ENCODE results near the gene DOK1. TPM values are rescaled to one million over a fixed set of nuclear protein-coding genes. Genes with fewer than 3 reads are reported as not detected.
A peak's percentile ranks its signal among the peaks of the same experiment; 100 is the strongest.

Gene DOK1
- total RNA-seq, 1 experiment from 2014 or later = 3.4 TPM

- no peak for DNase-seq (ENCODE audit: unreplicated experiment)
- no peak for TF ChIP-seq CTCF (IDR thresholded peaks at IDR 0.05; ENCODE audit: unreplicated experiment)
- intact Hi-C loops (cut with micrococcal nuclease) = no loop called here
- BruUV-seq (replicated peaks) = no TSS peak
- H3K9me3 Mint-ChIP-seq (ENCODE audit: unreplicated experiment) = no peaks in the 10 kb centered on the region
- no peak overlapping the region for H3K4me3 Mint-ChIP-seq (ENCODE audit: unreplicated experiment)
- H3K27ac Mint-ChIP-seq (ENCODE audit: low read depth, unreplicated experiment) = no peak overlapping the region
- POLR2A ChIA-PET = interaction anchor here (0.6 kb wide), 1 partner anchor 49 kb away, joined by 3 read pairs; the partner anchor contains the start of gene AUP1
- no peaks in the 10 kb centered on the region for H3K27me3 Mint-ChIP-seq (ENCODE audit: insufficient read depth, unreplicated experiment)
- CTCF ChIA-PET = interaction anchor here (1.1 to 15.5 kb wide), 4 partner anchors 9 to 96 kb away, joined by 3 to 203 read pairs (median 14); partner anchors contain the start of genes CCDC142 and TTC31
- H3K4me1 Mint-ChIP-seq (ENCODE audit: insufficient read depth, unreplicated experiment) = peaks cover 23% of the 10 kb centered on the region
- H3K36me3 Mint-ChIP-seq (ENCODE audit: insufficient read depth, unreplicated experiment) = no peaks in the 10 kb centered on the region
Measured at GRCh38 chr2:74578408-74578807, 23.9 kb downstream of the DOK1 start.

GRCh38 chr2:74581463-74581862, 26.9 kb downstream of the DOK1 start:
- no TSS peak for BruUV-seq (replicated peaks)
- ChIA-PET POLR2A (no interaction called here), CTCF (interaction anchor here (11.6 kb wide), 1 partner anchor 9 kb away, joined by 203 read pairs; no protein-coding TSS in a partner anchor)
- no peaks in the 10 kb centered on the region for H3K27me3 Mint-ChIP-seq (ENCODE audit: insufficient read depth, unreplicated experiment)
- no peaks in the 10 kb centered on the region for H3K9me3 Mint-ChIP-seq (ENCODE audit: unreplicated experiment)
- peaks cover 13% of the 10 kb centered on the region for H3K4me1 Mint-ChIP-seq (ENCODE audit: insufficient read depth, unreplicated experiment)
- H3K36me3 Mint-ChIP-seq (ENCODE audit: insufficient read depth, unreplicated experiment) = no peaks in the 10 kb centered on the region
- H3K4me3 Mint-ChIP-seq (ENCODE audit: unreplicated experiment) = no peak overlapping the region
- intact Hi-C loops (cut with micrococcal nuclease) = no loop called here
- no peak overlapping the region for H3K27ac Mint-ChIP-seq (ENCODE audit: low read depth, unreplicated experiment)
- no peak for TF ChIP-seq CTCF (IDR thresholded peaks at IDR 0.05; ENCODE audit: unreplicated experiment)
- no peak for DNase-seq (ENCODE audit: unreplicated experiment)

GRCh38 chr2:74582184-74582583, 27.7 kb downstream of the DOK1 start:
- POLR2A ChIA-PET = no interaction called here
- DNase-seq (ENCODE audit: unreplicated experiment) = no peak
- BruUV-seq (replicated peaks) = no TSS peak
- Mint-ChIP-seq H3K4me1 (ENCODE audit: insufficient read depth, unreplicated experiment) (peaks cover 8% of the 10 kb centered on the region), H3K27me3 (ENCODE audit: insufficient read depth, unreplicated experiment) (no peaks in the 10 kb centered on the region), H3K36me3 (ENCODE audit: insufficient read depth, unreplicated experiment) (no peaks in the 10 kb centered on the region), H3K9me3 (ENCODE audit: unreplicated experiment) (no peaks in the 10 kb centered on the region), H3K27ac (ENCODE audit: low read depth, unreplicated experiment) (no peak overlapping the region), H3K4me3 (ENCODE audit: unreplicated experiment) (no peak overlapping the region)
- TF ChIP-seq CTCF (IDR thresholded peaks at IDR 0.05; ENCODE audit: unreplicated experiment) = no peak
- intact Hi-C loops (cut with micrococcal nuclease) = no loop called here
- CTCF ChIA-PET = interaction anchor here (1.0 to 11.6 kb wide), 4 partner anchors 9 to 50 kb away, joined by 3 to 203 read pairs (median 4); no protein-coding TSS in a partner anchor

- H3K4me1 Mint-ChIP-seq (ENCODE audit: insufficient read depth, unreplicated experiment) = peaks cover 8% of the 10 kb centered on the region
- BruUV-seq (replicated peaks) = no TSS peak
- TF ChIP-seq CTCF (IDR thresholded peaks at IDR 0.05; ENCODE audit: unreplicated experiment) = no peak
- intact Hi-C loops (cut with micrococcal nuclease) = no loop called here
- H3K27ac Mint-ChIP-seq (ENCODE audit: low read depth, unreplicated experiment) = no peak overlapping the region
- POLR2A ChIA-PET = interaction anchor here (0.8 to 1.3 kb wide), 4 partner anchors 10 to 101 kb away, joined by 3 to 4 read pairs (median 4); no protein-coding TSS in a partner anchor
- CTCF ChIA-PET = interaction anchor here (0.5 to 11.6 kb wide), 6 partner anchors 11 to 248 kb away, joined by 3 to 203 read pairs (median 4); partner anchors contain the start of genes AUP1 and TTC31
- H3K36me3 Mint-ChIP-seq (ENCODE audit: insufficient read depth, unreplicated experiment) = no peaks in the 10 kb centered on the region
- no peak overlapping the region for H3K4me3 Mint-ChIP-seq (ENCODE audit: unreplicated experiment)
- H3K27me3 Mint-ChIP-seq (ENCODE audit: insufficient read depth, unreplicated experiment) = no peaks in the 10 kb centered on the region
- no peaks in the 10 kb centered on the region for H3K9me3 Mint-ChIP-seq (ENCODE audit: unreplicated experiment)
- peak; percentile 44 for DNase-seq (ENCODE audit: unreplicated experiment)
Measured at GRCh38 chr2:74583504-74583903, 29.0 kb downstream of the DOK1 start.
